ENCODE measurements around the gene CLEC4A.
"Not testable (repeated sequence)": the region's sequence is repeated elsewhere in the genome, so short reads cannot be mapped to it uniquely, and the experiment has no call there.

Gene CLEC4A

DNA sequence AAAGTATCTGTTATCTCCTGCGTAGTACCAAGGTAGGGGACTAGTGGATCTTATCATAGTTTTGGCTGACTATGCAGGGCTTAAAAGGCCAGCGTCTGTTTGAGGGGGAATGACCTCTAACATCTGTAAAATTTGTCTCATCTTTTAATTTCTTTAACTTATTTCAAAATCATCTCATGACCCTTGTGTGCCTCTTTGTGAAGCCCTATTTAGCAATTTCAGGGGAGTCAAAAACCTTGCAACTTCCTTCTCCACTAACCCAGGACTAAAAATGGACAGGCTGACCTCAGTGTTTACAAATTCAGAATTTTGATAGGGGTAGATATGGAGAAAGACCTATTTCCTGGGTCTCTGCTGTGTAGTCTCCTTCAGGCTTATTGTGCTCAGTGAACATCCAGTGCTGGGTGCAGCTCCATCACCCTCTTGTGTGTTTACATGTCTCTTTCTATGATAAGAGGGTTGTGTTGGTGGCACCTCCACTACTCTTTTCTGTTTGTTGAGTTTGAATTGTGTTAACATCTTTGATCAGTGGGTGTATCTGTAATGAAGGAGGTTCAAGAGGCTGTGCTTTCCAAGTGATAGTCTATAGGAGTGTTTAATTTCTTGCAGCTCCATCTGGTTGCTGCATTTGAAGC lies 27.0 kb upstream of the CLEC4A start:
- no peak for DNase-seq (ENCODE audit: insufficient read length, low spot score)
- no peak for TF ChIP-seq POLR2A (IDR thresholded peaks at IDR 0.05; ENCODE audit: low read depth, low read length)
- no peak for FAIRE-seq

DNA sequence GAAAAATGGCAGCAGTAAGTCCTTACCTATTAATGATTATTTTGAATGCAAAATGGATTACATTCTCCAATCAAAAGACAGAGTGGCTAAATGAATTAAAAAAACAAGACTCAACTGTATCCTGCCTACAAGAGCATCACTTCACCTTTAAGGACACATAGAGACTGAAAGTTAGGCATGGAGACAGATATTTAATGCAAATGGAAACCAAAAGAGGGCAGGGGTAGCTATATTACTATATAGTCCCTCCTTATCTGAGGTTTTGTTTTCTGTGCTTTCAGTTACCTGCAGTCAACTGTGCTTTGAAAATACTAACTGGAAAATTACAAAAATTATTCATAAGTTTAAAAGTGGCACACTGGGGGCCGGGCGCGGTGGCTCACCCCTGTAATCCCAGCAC lies 24.2 kb upstream of the CLEC4A start:
- no peak for TF ChIP-seq POLR2A (IDR thresholded peaks at IDR 0.05; ENCODE audit: low read depth, low read length)
- no peak for DNase-seq (ENCODE audit: insufficient read length, low spot score)
- no peak for FAIRE-seq

DNA sequence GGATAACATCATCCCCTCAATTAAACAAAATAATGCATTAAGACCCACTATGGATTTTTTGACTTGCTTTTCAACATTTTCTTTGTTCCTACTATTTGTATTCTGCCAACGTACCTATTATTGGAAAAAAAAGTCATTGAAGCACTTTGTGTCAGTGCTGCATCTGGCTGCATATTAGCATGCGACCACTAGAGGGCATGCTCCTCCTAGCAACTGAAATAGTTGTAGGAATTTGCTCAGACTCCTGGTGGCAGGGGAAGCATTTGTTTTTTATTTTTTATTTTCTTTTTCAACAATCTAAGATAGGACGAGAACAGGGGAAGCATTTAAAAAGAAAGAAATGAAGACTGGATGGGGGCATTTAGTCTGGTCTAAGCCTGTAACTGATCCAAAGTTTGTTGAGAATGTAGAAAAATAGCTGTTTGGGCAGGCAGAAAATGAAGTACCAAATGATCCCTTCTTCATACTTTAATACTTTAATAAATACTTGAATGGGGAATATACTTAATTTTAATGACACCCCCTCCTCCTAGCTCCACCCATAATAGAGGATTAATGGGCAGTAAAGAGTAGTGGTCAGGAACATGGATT lies 14.5 kb upstream of the CLEC4A start:
- TF ChIP-seq POLR2A (IDR thresholded peaks at IDR 0.05; ENCODE audit: low read depth, low read length), result no peak
- DNase-seq (ENCODE audit: insufficient read length, low spot score), result peak; percentile 30
- peak; percentile 85 for FAIRE-seq

DNA sequence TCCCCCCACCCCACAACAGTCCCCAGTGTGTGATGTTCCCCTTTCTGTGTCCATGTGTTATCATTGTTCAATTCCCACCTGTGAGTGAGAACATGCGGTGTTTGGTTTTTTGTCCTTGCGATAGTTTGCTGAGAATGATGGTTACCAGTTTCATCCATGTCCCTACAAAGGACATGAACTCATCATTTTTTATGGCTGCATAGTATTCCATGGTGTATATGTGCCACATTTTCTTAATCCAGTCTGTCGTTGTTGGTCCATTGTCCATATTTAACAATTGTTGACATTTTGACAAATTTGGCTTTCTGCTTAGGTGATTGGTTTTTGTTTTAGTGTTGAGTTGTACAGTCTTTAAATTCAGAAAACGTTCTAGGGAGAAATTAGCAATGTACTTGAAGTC lies 10.3 kb upstream of the CLEC4A start:
- DNase-seq (ENCODE audit: insufficient read length, low spot score); FAIRE-seq: not testable (repeated sequence)

DNA sequence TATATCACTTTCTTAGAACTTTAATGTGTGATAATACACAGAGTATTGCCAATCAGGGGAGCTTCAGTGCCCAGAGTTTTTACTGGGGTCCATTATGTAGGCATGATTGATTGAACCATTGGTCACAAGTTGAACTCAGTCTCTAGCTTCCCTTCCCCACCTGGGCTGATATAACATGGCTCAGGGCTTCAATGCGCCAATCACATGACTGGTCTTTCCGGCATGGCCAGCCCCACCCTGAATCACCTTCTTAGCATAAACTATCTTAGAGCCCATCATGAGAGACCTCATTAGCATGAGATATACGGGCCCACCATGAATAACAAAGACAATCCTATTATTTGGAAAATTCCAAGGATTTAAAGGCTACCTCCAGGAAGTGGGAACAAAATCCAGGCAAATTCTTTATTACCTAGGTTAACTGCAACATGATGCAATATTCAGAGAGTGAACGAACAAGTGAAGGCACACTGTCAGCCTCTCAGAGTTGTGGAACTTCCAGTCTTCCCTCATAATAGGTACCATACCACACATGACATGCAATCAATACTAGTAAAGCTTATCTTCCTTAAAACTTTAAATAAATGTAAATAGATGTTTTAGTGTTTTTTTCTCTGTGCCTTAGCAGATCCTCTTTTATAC lies 3.2 kb upstream of the CLEC4A start:
- TF ChIP-seq POLR2A (IDR thresholded peaks at IDR 0.05; ENCODE audit: low read depth, low read length), result no peak
- no peak for DNase-seq (ENCODE audit: insufficient read length, low spot score)

DNA sequence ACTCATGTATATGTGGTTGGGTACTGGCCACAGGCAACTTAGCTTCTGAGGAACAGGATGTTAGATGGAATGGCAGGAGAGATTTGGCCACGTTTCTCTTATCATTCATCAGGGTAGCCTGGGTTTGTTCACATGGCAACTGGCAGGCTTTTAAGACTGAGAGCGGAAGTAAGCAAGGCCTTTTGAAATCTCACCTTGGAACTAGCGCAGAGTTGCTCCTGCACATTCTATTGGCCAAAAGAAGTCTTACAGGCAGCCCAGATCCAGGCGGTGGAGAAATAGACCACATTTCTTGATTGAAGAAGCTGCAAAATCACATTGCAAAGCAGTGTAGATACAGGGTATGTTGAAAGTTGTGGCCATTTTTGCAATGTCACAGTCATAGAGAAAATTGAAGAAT lies 3.7 kb downstream of the CLEC4A start:
- no peak for FAIRE-seq

More for the DNA sequence above, 3.2 kb upstream of the CLEC4A start:
- no peak for FAIRE-seq

DNA sequence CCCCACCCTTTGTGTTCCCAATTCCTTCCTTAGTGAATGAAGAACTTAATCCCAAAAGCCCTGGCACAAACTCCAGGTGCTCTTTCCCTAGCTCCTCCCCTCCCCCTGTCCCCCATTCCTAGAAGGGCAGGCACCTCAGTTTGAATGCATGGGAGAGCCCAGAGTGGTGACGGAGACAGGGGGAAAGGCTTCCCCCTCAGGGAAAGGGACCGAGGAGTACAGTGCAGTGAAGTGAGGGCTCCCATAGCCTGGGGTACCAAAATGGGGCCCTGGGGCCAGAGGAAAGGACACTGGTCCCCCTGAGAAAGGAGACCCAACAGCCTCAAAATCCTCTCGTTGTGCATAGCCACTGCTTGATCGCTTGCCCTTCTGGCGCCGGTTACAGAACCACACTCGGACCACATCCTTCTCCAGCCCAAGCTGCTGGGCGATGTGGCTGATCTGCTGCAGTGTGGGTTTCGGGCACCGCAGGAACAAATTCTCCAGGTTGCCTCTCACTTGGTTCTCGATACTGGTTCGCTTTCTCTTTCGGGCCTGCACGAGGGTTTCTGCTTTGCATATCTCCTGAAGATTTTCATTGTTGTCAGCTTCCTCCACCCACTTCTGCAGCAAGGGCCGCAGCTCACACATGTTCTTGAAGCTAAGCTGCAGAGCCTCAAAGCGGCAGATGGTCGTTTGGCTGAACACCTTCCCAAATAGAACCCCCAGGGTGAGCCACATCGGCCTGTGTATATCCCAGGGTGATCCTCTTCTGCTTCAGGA lies 10.4 kb downstream of the CLEC4A start:
- DNase-seq (ENCODE audit: insufficient read length, low spot score); FAIRE-seq: not testable (repeated sequence)

More for the DNA sequence above, 3.7 kb downstream of the CLEC4A start:
- TF ChIP-seq POLR2A (IDR thresholded peaks at IDR 0.05; ENCODE audit: low read depth, low read length), result no peak
- DNase-seq (ENCODE audit: insufficient read length, low spot score), result no peak

DNA sequence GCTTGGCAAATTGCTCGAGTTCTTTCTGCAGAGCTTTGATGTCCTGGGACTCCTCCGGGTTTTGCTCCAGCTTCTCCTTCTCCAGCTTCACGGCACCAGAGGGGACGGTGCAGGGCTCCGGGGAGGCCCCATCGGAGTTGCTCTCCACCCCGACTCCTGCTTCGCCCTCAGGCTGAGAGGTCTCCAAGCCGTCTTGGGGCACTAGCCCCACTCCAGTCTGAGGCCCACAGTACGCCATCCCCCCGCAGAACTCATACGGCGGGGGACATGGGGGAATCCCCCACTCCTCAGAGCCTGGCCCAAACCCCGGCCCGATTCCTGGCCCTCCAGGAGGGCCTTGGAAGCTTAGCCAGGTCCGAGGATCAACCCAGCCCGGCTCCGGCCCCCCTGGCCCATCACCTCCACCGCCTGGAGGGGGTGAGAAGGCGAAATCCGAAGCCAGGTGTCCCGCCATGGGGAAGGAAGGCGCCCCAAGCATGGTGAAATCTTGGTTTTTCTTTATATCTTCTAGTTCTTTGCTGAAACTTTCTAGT lies 11.0 kb downstream of the CLEC4A start:
- FAIRE-seq; DNase-seq (ENCODE audit: insufficient read length, low spot score): not testable (repeated sequence)

DNA sequence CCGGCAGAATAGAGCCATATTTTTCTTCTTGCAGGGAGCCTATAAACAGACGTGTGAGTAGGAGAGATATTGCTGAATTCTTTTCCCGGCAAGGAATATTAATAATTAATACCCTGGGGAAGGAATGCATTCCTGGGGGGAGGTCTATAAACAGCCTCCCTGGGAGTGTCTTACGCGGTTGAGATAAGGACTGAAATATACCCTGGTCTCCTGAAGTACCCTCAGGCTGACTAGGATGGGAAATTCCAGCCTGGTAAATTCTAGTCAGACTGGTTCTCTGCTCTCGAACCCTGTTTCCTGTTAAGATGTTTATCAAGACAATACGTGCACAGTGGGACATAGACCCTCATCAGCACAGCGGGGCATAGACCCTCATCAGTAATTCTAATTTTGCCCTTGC lies 18.2 kb downstream of the CLEC4A start:
- not testable (repeated sequence) for DNase-seq (ENCODE audit: insufficient read length, low spot score); FAIRE-seq

DNA sequence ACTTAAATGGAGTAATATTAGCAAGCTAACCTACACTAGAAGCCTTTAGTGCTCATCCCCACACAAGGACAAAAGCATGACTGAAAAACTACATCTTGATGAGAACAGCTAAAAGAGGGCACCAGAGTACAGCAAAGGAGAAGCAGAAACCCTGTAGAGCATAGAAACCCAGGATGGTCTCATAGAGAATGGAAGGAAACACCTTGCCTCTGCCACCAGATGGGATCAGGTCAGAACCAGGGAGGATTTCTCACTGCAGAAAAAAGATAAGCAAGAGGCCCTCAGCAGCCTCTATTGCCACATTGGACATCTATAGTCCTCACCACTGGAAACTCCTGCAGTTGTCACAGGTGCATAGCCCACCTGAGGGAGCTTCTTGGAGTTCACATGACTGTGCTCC lies 19.8 kb downstream of the CLEC4A start:
- FAIRE-seq, result no peak
- no peak for DNase-seq (ENCODE audit: insufficient read length, low spot score)
- TF ChIP-seq POLR2A (IDR thresholded peaks at IDR 0.05; ENCODE audit: low read depth, low read length), result no peak

DNA sequence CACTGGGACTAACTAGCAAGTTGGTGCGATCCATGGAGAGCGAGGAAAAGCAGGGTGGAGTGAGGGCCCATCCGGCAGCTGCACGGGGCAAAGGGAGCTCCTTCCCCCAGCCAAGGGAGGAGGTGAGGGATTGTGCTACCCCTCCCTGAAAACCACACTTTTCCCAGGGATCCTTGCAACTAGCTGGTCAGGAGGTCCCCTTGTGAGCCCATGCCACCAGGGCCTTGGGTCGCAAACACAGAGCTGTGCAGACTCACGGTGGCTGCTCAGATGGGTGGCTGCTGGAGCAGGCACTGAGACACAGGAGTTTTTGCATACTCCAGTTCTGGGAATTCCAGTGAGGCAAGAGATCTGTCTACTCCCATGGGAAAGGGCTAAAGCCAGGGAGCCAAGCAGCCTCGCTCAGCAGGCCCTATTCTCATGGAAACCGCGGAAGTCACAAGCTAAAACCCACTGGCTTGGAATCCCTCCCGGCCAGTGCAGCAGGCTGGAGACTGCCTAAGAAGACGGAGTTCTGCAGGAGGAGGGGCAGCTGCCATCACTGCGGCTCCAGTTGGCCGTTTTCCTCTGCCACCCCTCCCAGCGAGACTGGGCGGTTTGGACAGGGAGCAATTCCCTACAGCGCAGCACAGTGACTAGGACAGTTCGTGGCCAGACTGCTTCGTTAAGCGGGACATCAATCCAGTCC lies 22.5 kb downstream of the CLEC4A start:
- FAIRE-seq (peak; percentile 75), DNase-seq (ENCODE audit: insufficient read length, low spot score) (peak; percentile 40)
- peak; percentile 47; the same call in 1 of the 2 replicates for TF ChIP-seq POLR2A (IDR thresholded peaks at IDR 0.05; ENCODE audit: low read depth, low read length)

DNA sequence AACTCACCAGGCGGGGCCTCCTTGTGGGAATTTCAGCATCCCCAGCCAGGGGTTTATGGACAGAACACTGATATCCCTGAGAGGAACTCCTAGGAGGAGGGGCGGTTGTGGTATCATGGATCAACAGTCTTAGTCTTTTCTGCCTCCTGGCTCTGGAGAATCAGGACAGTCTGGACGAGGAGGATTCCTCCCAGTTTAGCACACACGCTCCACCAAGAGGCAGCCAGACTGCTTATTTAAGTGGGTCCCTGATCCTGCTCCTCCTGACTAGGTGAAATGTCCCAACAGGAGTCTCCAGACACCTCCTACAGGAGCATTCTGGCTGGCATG lies 23.0 kb downstream of the CLEC4A start:
- FAIRE-seq, result no peak
- no peak for DNase-seq (ENCODE audit: insufficient read length, low spot score)
- TF ChIP-seq POLR2A (IDR thresholded peaks at IDR 0.05; ENCODE audit: low read depth, low read length), result no peak

DNA sequence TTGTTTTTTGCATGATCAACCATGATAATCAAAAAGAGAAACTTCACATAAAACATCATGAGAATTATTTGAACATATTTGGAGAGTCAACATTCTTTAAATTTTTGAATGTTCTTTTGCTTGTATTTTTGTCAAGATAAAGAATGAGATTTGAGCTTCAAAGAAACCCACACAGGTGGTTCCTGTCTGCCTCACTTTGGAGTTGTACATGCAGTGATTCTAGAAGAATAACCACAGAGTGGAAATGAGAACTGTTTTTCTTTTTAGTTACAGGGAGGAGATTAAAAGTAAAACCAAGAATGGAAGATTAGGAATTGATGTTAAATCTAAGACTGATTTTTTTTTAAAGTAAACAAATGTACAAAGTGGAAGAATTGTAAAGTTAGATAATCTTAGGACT lies 31.1 kb downstream of the CLEC4A start:
- FAIRE-seq (no peak), DNase-seq (ENCODE audit: insufficient read length, low spot score) (no peak)
- no peak for TF ChIP-seq POLR2A (IDR thresholded peaks at IDR 0.05; ENCODE audit: low read depth, low read length)

DNA sequence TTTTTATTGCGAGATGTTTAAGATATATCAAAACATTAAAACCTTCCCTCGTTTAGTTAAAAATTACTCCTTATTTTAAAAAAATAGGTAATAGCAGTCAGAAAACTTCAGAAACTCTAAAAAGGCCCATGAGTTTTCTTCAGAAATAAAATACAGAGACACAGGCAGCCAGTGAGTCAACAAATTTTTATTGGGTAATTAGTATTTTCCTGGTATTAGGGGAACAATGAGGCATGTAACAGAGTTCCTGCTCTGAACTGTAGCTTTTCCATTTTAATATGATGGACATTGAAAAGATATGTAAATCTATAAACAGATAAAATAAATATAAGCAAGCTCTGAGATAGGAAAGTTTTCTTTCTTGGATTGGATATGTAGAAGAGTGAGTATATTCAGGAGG lies 33.0 kb downstream of the CLEC4A start:
- no peak for TF ChIP-seq POLR2A (IDR thresholded peaks at IDR 0.05; ENCODE audit: low read depth, low read length)
- FAIRE-seq, result no peak
- no peak for DNase-seq (ENCODE audit: insufficient read length, low spot score)
